RWPE2 (cell line): Measurements from ENCODE around the gene ELAC2.

ENCODE experiments used
- ATAC-seq: fragments of 200-7000 bp; cut with Tn5 transposase; 3 replicates; pipeline ENCODE4 v1.9.1; 2021; ENCODE audit warnings: low read depth
- DNase-seq: peaks from one replicate; pipeline ENCODE4 v3.0.0-alpha.2; 2020; ENCODE audit warnings: low spot score
- H3K27ac ChIP-seq: fragments of 450-650 bp; 2 replicates; pipeline ENCODE4 v1.5.1; 2017; ENCODE audit warnings: mild to moderate bottlenecking; ENCODE audit not compliant: poor library complexity, severe bottlenecking
- H3K27me3 ChIP-seq: fragments of 250-450 bp; sonication (Bioruptor Pico); 2 replicates; pipeline ENCODE4 v1.5.1; 2021; ENCODE audit warnings: mild to moderate bottlenecking, moderate library complexity; ENCODE audit not compliant: insufficient read depth, poor library complexity, severe bottlenecking
- H3K36me3 ChIP-seq: fragments of 250-450 bp; sonication (Bioruptor Pico); 2 replicates; pipeline ENCODE4 v1.5.1; 2020; ENCODE audit warnings: low read depth, mild to moderate bottlenecking, moderate library complexity
- H3K4me1 ChIP-seq: fragments of 250-450 bp; sonication (Bioruptor Pico); 2 replicates; pipeline ENCODE4 v1.5.1; 2021; ENCODE audit warnings: mild to moderate bottlenecking, moderate library complexity; ENCODE audit not compliant: insufficient read depth, poor library complexity, severe bottlenecking
- H3K4me3 ChIP-seq: fragments of 250-450 bp; sonication (Bioruptor Pico); 2 replicates; pipeline ENCODE4 v1.5.1; 2021; ENCODE audit warnings: mild to moderate bottlenecking, moderate library complexity; ENCODE audit not compliant: severe bottlenecking
- H3K9me3 ChIP-seq: fragments of 250-450 bp; sonication (Bioruptor Pico); 2 replicates; pipeline ENCODE4 v1.5.1; 2021; ENCODE audit warnings: mild to moderate bottlenecking, moderate library complexity; ENCODE audit not compliant: severe bottlenecking
- CTCF ChIP-seq: fragments of 450-650 bp; IDR thresholded peaks from one replicate; pipeline ENCODE4 v1.5.1; 2017; ENCODE audit warnings: mild to moderate bottlenecking, moderate library complexity; ENCODE audit not compliant: poor library complexity, severe bottlenecking

ELAC2 gene

GRCh38 chr17:13014801-13015200 lies 3.0 kb downstream of the ELAC2 start:
- no peaks in the 10 kb centered on the region for H3K4me1 ChIP-seq
- H3K9me3 ChIP-seq = no peaks in the 10 kb centered on the region
- DNase-seq = no peak
- no peak overlapping the region for H3K4me3 ChIP-seq
- no peak overlapping the region for H3K27ac ChIP-seq
- H3K27me3 ChIP-seq = no peaks in the 10 kb centered on the region
- ATAC-seq = no peak
- H3K36me3 ChIP-seq = peaks cover 66% of the 10 kb centered on the region
- TF ChIP-seq CTCF = no peak

- H3K36me3 ChIP-seq = peaks cover 94% of the 10 kb centered on the region
These were observed 6.9 kb downstream of the ELAC2 start for GRCh38 chr17:13010959-13011358.

DNA sequence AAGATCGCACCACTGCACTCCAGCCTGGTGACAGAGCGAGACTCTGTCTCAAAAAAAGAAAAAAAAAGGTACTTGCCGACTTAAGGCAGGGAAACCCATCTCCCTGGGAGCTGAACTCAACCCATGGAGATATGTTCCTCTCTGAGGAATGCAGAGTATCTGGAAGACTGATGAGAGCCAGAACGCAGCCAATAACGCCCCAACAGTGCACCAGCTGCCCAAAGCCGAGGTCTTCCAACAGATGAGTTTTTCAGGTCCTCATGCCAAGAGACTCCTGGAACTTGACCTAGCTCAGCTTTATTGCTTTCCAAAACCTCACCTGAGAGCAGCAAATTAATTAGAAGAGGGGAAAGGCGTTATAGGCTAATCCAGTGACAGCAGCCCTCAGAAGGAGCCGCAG lies 9.4 kb downstream of the ELAC2 start:
- no peak for DNase-seq
- H3K27me3 ChIP-seq = no peaks in the 10 kb centered on the region
- TF ChIP-seq CTCF = no peak
- ATAC-seq = no peak
- no peaks in the 10 kb centered on the region for H3K9me3 ChIP-seq
- no peak overlapping the region for H3K27ac ChIP-seq
- no peaks in the 10 kb centered on the region for H3K4me1 ChIP-seq
- no peak overlapping the region for H3K4me3 ChIP-seq
- peaks cover 94% of the 10 kb centered on the region for H3K36me3 ChIP-seq

More at GRCh38 chr17:13010959-13011358, 6.9 kb downstream of the ELAC2 start:
- Histone ChIP-seq H3K27ac (no peak overlapping the region), H3K4me1 (no peaks in the 10 kb centered on the region), H3K27me3 (no peaks in the 10 kb centered on the region), H3K9me3 (no peaks in the 10 kb centered on the region), H3K4me3 (no peak overlapping the region)
- DNase-seq = no peak
- ATAC-seq = no peak
- no peak for TF ChIP-seq CTCF

DNA sequence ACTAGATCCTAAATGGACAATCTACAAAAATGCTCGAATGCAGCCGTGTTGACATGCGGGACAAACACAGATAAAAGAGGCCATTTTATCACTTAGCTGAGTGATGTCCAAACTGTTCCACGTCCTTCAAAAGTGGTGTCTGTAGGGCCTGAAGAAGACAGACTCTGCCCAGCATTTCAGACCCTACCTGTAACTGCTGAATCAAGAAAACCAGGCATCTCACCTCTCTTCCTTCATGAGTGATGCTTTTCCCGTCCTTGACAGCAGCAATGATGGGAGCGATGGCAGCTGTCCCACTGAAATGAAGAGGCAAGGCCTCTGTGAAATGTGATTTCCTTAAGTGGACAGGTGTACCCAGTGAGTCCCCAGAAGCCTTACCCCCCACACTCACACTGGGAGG lies 12.3 kb downstream of the ELAC2 start:
- Histone ChIP-seq H3K27me3 (no peaks in the 10 kb centered on the region), H3K4me1 (no peaks in the 10 kb centered on the region), H3K4me3 (no peak overlapping the region), H3K9me3 (no peaks in the 10 kb centered on the region), H3K27ac (no peak overlapping the region), H3K36me3 (peaks cover 94% of the 10 kb centered on the region)
- TF ChIP-seq CTCF = no peak
- ATAC-seq (no peak), DNase-seq (no peak)

- no peaks in the 10 kb centered on the region for H3K4me1 ChIP-seq
- no peak overlapping the region for H3K4me3 ChIP-seq
- DNase-seq (no peak), ATAC-seq (no peak)
- H3K27me3 ChIP-seq = no peaks in the 10 kb centered on the region
- no peak overlapping the region for H3K27ac ChIP-seq
- no peak for TF ChIP-seq CTCF
- no peaks in the 10 kb centered on the region for H3K9me3 ChIP-seq
- H3K36me3 ChIP-seq = peaks cover 94% of the 10 kb centered on the region
These were observed 13.5 kb downstream of the ELAC2 start for GRCh38 chr17:13004336-13004735.
